Cardiac muscle cell (in vitro differentiated cells and primary cell): Measurements from ENCODE around the gene SMAP1. TPM values are rescaled to one million over a fixed set of nuclear protein-coding genes. Genes with fewer than 3 reads are reported as not detected.

Source experiments
- DNase-seq, 2 donors: peaks; one replicate each; pipeline versions ENCODE4 v3.0.0 to v3.0.0-alpha.2; 2010 to 2017; ENCODE audit warnings: low read depth in 1 of 2, low spot score in 1 of 2
- H3K27ac ChIP-seq: fragments of 200-600 bp; sonication (generic); 2 replicates; pipeline ENCODE4 v1.5.1; 2016
- H3K27me3 ChIP-seq: fragments of 200-600 bp; sonication (generic); 2 replicates; pipeline ENCODE4 v1.6.0; 2016; ENCODE audit warnings: control low read depth
- H3K36me3 ChIP-seq: fragments of 200-600 bp; sonication (generic); 2 replicates; pipeline ENCODE4 v1.5.1; 2016; ENCODE audit warnings: control low read depth
- H3K4me1 ChIP-seq: fragments of 200-600 bp; sonication (generic); 2 replicates; pipeline ENCODE4 v1.8.1; 2017; ENCODE audit warnings: low read depth, mild to moderate bottlenecking, mixed run types
- H3K4me3 ChIP-seq: fragments of 200-600 bp; sonication (generic); 2 replicates; pipeline ENCODE4 v1.5.1; 2016; ENCODE audit warnings: mild to moderate bottlenecking
- H3K9me3 ChIP-seq: fragments of 200-600 bp; sonication (generic); 2 replicates; pipeline ENCODE4 v1.5.1; 2017; ENCODE audit warnings: low read depth, mild to moderate bottlenecking, control low read depth
- polyA plus RNA-seq: library from polyadenylated mRNA; unstranded; fragments of >200 nt; fragmentation: Nextera tagmentation; extraction: Ambion mirVana; gene quantifications from 2 replicates; pipeline ENCODE4 v1.2.1, GENCODE V29; 2016
- total RNA-seq: library from RNA; depleted of rRNA; stranded (reverse); fragments of >200 nt; gene quantifications from 2 replicates; pipeline ENCODE4 v1.2.3, GENCODE V29; 2016
- TF ChIP-seq, protein P1 (sequence below): IDR thresholded peaks from 2 replicates; pipeline ENCODE4 v1.5.1; 2012; ENCODE audit warnings: low read depth, mild to moderate bottlenecking, low read length

Gene SMAP1
- total and polyA plus RNA-seq, 2 experiments from 2014 or later: 37.7 to 43.1 TPM

GRCh38 chr6:70629929-70630328 lies 37.8 kb upstream of the SMAP1 start:
- H3K4me3 ChIP-seq: no peak overlapping the region
- no peaks in the 10 kb centered on the region for H3K27me3 ChIP-seq
- TF ChIP-seq, protein P1, sequence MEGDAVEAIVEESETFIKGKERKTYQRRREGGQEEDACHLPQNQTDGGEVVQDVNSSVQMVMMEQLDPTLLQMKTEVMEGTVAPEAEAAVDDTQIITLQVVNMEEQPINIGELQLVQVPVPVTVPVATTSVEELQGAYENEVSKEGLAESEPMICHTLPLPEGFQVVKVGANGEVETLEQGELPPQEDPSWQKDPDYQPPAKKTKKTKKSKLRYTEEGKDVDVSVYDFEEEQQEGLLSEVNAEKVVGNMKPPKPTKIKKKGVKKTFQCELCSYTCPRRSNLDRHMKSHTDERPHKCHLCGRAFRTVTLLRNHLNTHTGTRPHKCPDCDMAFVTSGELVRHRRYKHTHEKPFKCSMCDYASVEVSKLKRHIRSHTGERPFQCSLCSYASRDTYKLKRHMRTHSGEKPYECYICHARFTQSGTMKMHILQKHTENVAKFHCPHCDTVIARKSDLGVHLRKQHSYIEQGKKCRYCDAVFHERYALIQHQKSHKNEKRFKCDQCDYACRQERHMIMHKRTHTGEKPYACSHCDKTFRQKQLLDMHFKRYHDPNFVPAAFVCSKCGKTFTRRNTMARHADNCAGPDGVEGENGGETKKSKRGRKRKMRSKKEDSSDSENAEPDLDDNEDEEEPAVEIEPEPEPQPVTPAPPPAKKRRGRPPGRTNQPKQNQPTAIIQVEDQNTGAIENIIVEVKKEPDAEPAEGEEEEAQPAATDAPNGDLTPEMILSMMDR: no peak
- no peak overlapping the region for H3K27ac ChIP-seq
- no peaks in the 10 kb centered on the region for H3K36me3 ChIP-seq
- no peak for DNase-seq
- no peaks in the 10 kb centered on the region for H3K9me3 ChIP-seq
- no peaks in the 10 kb centered on the region for H3K4me1 ChIP-seq

GRCh38 chr6:70633870-70634269 lies 33.8 kb upstream of the SMAP1 start:
- no peak overlapping the region for H3K27ac ChIP-seq
- DNase-seq: no peak
- TF ChIP-seq, protein P1: no peak

GRCh38 chr6:70636596-70636995 lies 31.1 kb upstream of the SMAP1 start:
- Histone ChIP-seq H3K27me3 (no peaks in the 10 kb centered on the region), H3K4me1 (no peaks in the 10 kb centered on the region), H3K4me3 (no peak overlapping the region), H3K27ac (no peak overlapping the region), H3K36me3 (no peaks in the 10 kb centered on the region), H3K9me3 (no peaks in the 10 kb centered on the region)
- TF ChIP-seq, protein P1: no peak
- no peak for DNase-seq

More at GRCh38 chr6:70633870-70634269, 33.8 kb upstream of the SMAP1 start:
- no peaks in the 10 kb centered on the region for H3K27me3 ChIP-seq
- H3K4me1 ChIP-seq: no peaks in the 10 kb centered on the region
- H3K9me3 ChIP-seq: no peaks in the 10 kb centered on the region
- H3K36me3 ChIP-seq: no peaks in the 10 kb centered on the region
- H3K4me3 ChIP-seq: no peak overlapping the region

DNA sequence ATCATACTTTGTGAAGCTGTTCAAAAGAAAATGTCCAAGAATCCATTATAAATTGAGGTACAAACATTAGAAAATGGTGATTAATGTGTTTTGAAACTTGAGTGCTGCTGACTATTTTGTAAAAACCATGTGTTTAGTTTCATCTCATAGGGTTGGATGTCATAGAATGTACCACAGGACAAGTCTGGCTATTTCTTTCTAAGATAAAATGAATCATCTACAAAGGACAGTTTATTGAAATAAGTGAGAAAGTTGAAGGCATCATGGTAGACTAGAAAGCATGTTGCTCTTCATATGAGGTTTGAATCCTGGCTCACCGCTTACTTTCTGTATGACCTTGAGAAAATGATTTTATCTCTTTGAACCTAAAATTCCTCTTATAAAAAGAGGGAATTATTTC lies 29.2 kb upstream of the SMAP1 start:
- Histone ChIP-seq H3K27me3 (no peaks in the 10 kb centered on the region), H3K36me3 (no peaks in the 10 kb centered on the region), H3K4me1 (no peaks in the 10 kb centered on the region), H3K9me3 (no peaks in the 10 kb centered on the region), H3K4me3 (no peak overlapping the region), H3K27ac (no peak overlapping the region)
- DNase-seq: no peak
- TF ChIP-seq, protein P1: no peak

- Histone ChIP-seq H3K4me1 (no peaks in the 10 kb centered on the region), H3K27me3 (no peaks in the 10 kb centered on the region), H3K9me3 (no peaks in the 10 kb centered on the region), H3K27ac (no peak overlapping the region), H3K4me3 (no peak overlapping the region), H3K36me3 (no peaks in the 10 kb centered on the region)
- DNase-seq: no peak
- TF ChIP-seq, protein P1: no peak
Measured at GRCh38 chr6:70651326-70651905, 16.3 kb upstream of the SMAP1 start.
